Kidney glomerular epithelial cell (primary cell): ENCODE measurements around the gene UBE2E1.
"Not testable (repeated sequence)": the region's sequence is repeated elsewhere in the genome, so short reads cannot be mapped to it uniquely, and the experiment has no call there.

Experiments
- DNase-seq: peaks from one replicate; lab custom pipeline; 2025; lab: John Stamatoyannopoulos, UW

The UBE2E1 gene

GRCh38 chr3:23879485-23879884, 73.7 kb downstream of the UBE2E1 start:
- no peak for DNase-seq

GRCh38 chr3:23880703-23881339, 75.1 kb downstream of the UBE2E1 start:
- no peak for DNase-seq

- DNase-seq, result not testable (repeated sequence)
These were observed 76.2 kb downstream of the UBE2E1 start for GRCh38 chr3:23881993-23882392.

- DNase-seq, result no peak
These were observed 76.7 kb downstream of the UBE2E1 start for GRCh38 chr3:23882487-23882918.

GRCh38 chr3:23884481-23884880, 78.7 kb downstream of the UBE2E1 start:
- DNase-seq, result no peak

- no peak for DNase-seq
These were observed 79.5 kb downstream of the UBE2E1 start for GRCh38 chr3:23885210-23885609.

- no peak for DNase-seq
These were observed 80.6 kb downstream of the UBE2E1 start for GRCh38 chr3:23886311-23886710.

GRCh38 chr3:23888617-23889228, 83.0 kb downstream of the UBE2E1 start:
- DNase-seq, result peak; percentile 25

GRCh38 chr3:23889386-23889785, 83.6 kb downstream of the UBE2E1 start:
- no peak for DNase-seq

GRCh38 chr3:23889950-23890349, 84.2 kb downstream of the UBE2E1 start:
- no peak for DNase-seq

GRCh38 chr3:23894254-23895061, 88.7 kb downstream of the UBE2E1 start:
- no peak for DNase-seq

GRCh38 chr3:23895181-23895580, 89.4 kb downstream of the UBE2E1 start:
- no peak for DNase-seq

- no peak for DNase-seq
These were observed 95.0 kb downstream of the UBE2E1 start for GRCh38 chr3:23900744-23901143.

GRCh38 chr3:23904545-23904944, 98.8 kb downstream of the UBE2E1 start:
- DNase-seq, result no peak

GRCh38 chr3:23909341-23909740, 103.6 kb downstream of the UBE2E1 start:
- DNase-seq, result no peak

- no peak for DNase-seq
These were observed 105.6 kb downstream of the UBE2E1 start for GRCh38 chr3:23911397-23911796.

- DNase-seq, result not testable (repeated sequence)
These were observed 106.6 kb downstream of the UBE2E1 start for GRCh38 chr3:23912335-23912734.

- DNase-seq, result no peak
These were observed 107.4 kb downstream of the UBE2E1 start for GRCh38 chr3:23913182-23913581.

GRCh38 chr3:23913873-23914743, 108.4 kb downstream of the UBE2E1 start:
- DNase-seq, result no peak

GRCh38 chr3:23915537-23916108, 109.9 kb downstream of the UBE2E1 start:
- DNase-seq, result no peak

- no peak for DNase-seq
These were observed 110.6 kb downstream of the UBE2E1 start for GRCh38 chr3:23916152-23916885.
